Measurements from ENCODE around the gene EPN2.
"Not testable (repeated sequence)": the region's sequence is repeated elsewhere in the genome, so short reads cannot be mapped to it uniquely, and the experiment has no call there.

EPN2 gene

GRCh38 chr17:19226610-19227588 lies 10.3 kb upstream of the EPN2 start:
- H3K27ac Mint-ChIP-seq; DNase-seq; H3K4me1 Mint-ChIP-seq (ENCODE audit: low read depth in 2 of 2); H3K36me3 Mint-ChIP-seq (ENCODE audit: insufficient read depth); H3K27me3 Mint-ChIP-seq; H3K4me3 Mint-ChIP-seq; ATAC-seq (replicated peaks); H3K9me3 Mint-ChIP-seq: not testable (repeated sequence)

- DNase-seq; H3K27ac Mint-ChIP-seq; H3K36me3 Mint-ChIP-seq (ENCODE audit: insufficient read depth); ATAC-seq (replicated peaks); H3K27me3 Mint-ChIP-seq; H3K9me3 Mint-ChIP-seq; H3K4me3 Mint-ChIP-seq; H3K4me1 Mint-ChIP-seq (ENCODE audit: low read depth in 2 of 2): not testable (repeated sequence)
These were observed 2.5 kb upstream of the EPN2 start for GRCh38 chr17:19234676-19235075.

GRCh38 chr17:19236351-19237138 lies 621 bp upstream of the EPN2 start:
- H3K27me3 Mint-ChIP-seq; H3K36me3 Mint-ChIP-seq (ENCODE audit: insufficient read depth); DNase-seq; H3K4me3 Mint-ChIP-seq; H3K4me1 Mint-ChIP-seq (ENCODE audit: low read depth in 2 of 2); H3K9me3 Mint-ChIP-seq; H3K27ac Mint-ChIP-seq: not testable (repeated sequence)
- peak; percentile 73 for ATAC-seq (replicated peaks)

GRCh38 chr17:19237389-19238166 lies 412 bp downstream of the EPN2 start:
- Mint-ChIP-seq H3K9me3 (no peaks in the 10 kb centered on the region), H3K36me3 (ENCODE audit: insufficient read depth) (no peaks in the 10 kb centered on the region), H3K27me3 (no peaks in the 10 kb centered on the region), H3K4me1 (ENCODE audit: low read depth in 2 of 2) (peaks cover 5 to 9% of the 10 kb centered on the region in 2 donors), H3K4me3 (peak overlapping the region; percentile 81 to 82), H3K27ac (peak overlapping the region; percentile 57 to 81)
- ATAC-seq (replicated peaks) (peak; percentile 66), DNase-seq (peak in 2 of 3 experiments; percentile 32 to 51)

- no peaks in the 10 kb centered on the region for H3K9me3 Mint-ChIP-seq
- H3K27me3 Mint-ChIP-seq, result no peaks in the 10 kb centered on the region
- no peaks in the 10 kb centered on the region for H3K36me3 Mint-ChIP-seq (ENCODE audit: insufficient read depth)
- H3K4me3 Mint-ChIP-seq, result peak overlapping the region; percentile 81 to 82
- peak overlapping the region; percentile 57 to 81 for H3K27ac Mint-ChIP-seq
- no peak for ATAC-seq (replicated peaks)
- H3K4me1 Mint-ChIP-seq (ENCODE audit: low read depth in 2 of 2), result peaks cover 5 to 9% of the 10 kb centered on the region in 2 donors
- no peak for DNase-seq
These were observed 970 bp downstream of the EPN2 start for GRCh38 chr17:19238167-19238505.

GRCh38 chr17:19239544-19239943 lies 2.4 kb downstream of the EPN2 start:
- no peak overlapping the region for H3K4me3 Mint-ChIP-seq
- no peaks in the 10 kb centered on the region for H3K27me3 Mint-ChIP-seq
- no peak overlapping the region for H3K27ac Mint-ChIP-seq
- DNase-seq, result no peak
- H3K9me3 Mint-ChIP-seq, result no peaks in the 10 kb centered on the region
- no peak for ATAC-seq (replicated peaks)
- peaks cover 5 to 9% of the 10 kb centered on the region in 2 donors for H3K4me1 Mint-ChIP-seq (ENCODE audit: low read depth in 2 of 2)
- no peaks in the 10 kb centered on the region for H3K36me3 Mint-ChIP-seq (ENCODE audit: insufficient read depth)

- ATAC-seq (replicated peaks) (no peak), DNase-seq (no peak)
- H3K4me3 Mint-ChIP-seq, result no peak overlapping the region
- H3K27me3 Mint-ChIP-seq, result no peaks in the 10 kb centered on the region
- H3K4me1 Mint-ChIP-seq (ENCODE audit: low read depth in 2 of 2), result peaks cover 5 to 9% of the 10 kb centered on the region in 2 donors
- no peak overlapping the region for H3K27ac Mint-ChIP-seq
- H3K36me3 Mint-ChIP-seq (ENCODE audit: insufficient read depth), result no peaks in the 10 kb centered on the region
- H3K9me3 Mint-ChIP-seq, result no peaks in the 10 kb centered on the region
These were observed 5.2 kb downstream of the EPN2 start for GRCh38 chr17:19242323-19242722.

GRCh38 chr17:19242926-19243325 lies 5.8 kb downstream of the EPN2 start:
- H3K4me1 Mint-ChIP-seq (ENCODE audit: low read depth in 2 of 2), result peaks cover 5 to 8% of the 10 kb centered on the region in 2 donors
- no peaks in the 10 kb centered on the region for H3K36me3 Mint-ChIP-seq (ENCODE audit: insufficient read depth)
- no peaks in the 10 kb centered on the region for H3K9me3 Mint-ChIP-seq
- ATAC-seq (replicated peaks) (no peak), DNase-seq (no peak)
- H3K4me3 Mint-ChIP-seq, result no peak overlapping the region
- H3K27me3 Mint-ChIP-seq, result no peaks in the 10 kb centered on the region
- no peak overlapping the region for H3K27ac Mint-ChIP-seq

GRCh38 chr17:19243838-19244237 lies 6.7 kb downstream of the EPN2 start:
- no peaks in the 10 kb centered on the region for H3K36me3 Mint-ChIP-seq (ENCODE audit: insufficient read depth)
- no peak overlapping the region for H3K27ac Mint-ChIP-seq
- H3K27me3 Mint-ChIP-seq, result no peaks in the 10 kb centered on the region
- no peaks in the 10 kb centered on the region for H3K9me3 Mint-ChIP-seq
- DNase-seq, result no peak
- ATAC-seq (replicated peaks), result no peak
- peaks cover 0 to 5% of the 10 kb centered on the region in 2 donors for H3K4me1 Mint-ChIP-seq (ENCODE audit: low read depth in 2 of 2)
- H3K4me3 Mint-ChIP-seq, result no peak overlapping the region

- Mint-ChIP-seq H3K4me1 (ENCODE audit: low read depth in 2 of 2) (peaks cover 0 to 5% of the 10 kb centered on the region in 2 donors), H3K27ac (no peak overlapping the region)
- ATAC-seq (replicated peaks), result no peak
These were observed 7.2 kb downstream of the EPN2 start for GRCh38 chr17:19244357-19244756.

GRCh38 chr17:19244781-19245180 lies 7.6 kb downstream of the EPN2 start:
- Mint-ChIP-seq H3K27ac (no peak overlapping the region), H3K36me3 (ENCODE audit: insufficient read depth) (no peaks in the 10 kb centered on the region), H3K4me1 (ENCODE audit: low read depth in 2 of 2) (peaks cover 0 to 5% of the 10 kb centered on the region in 2 donors), H3K27me3 (no peaks in the 10 kb centered on the region), H3K9me3 (no peaks in the 10 kb centered on the region), H3K4me3 (no peak overlapping the region)
- ATAC-seq (replicated peaks) (no peak), DNase-seq (no peak)

More at GRCh38 chr17:19244357-19244756, 7.2 kb downstream of the EPN2 start:
- DNase-seq, result no peak
- Mint-ChIP-seq H3K27me3 (no peaks in the 10 kb centered on the region), H3K36me3 (ENCODE audit: insufficient read depth) (no peaks in the 10 kb centered on the region), H3K4me3 (no peak overlapping the region), H3K9me3 (no peaks in the 10 kb centered on the region)

- H3K27ac Mint-ChIP-seq, result no peak overlapping the region
- peaks cover 0 to 3% of the 10 kb centered on the region in 2 donors for H3K4me1 Mint-ChIP-seq (ENCODE audit: low read depth in 2 of 2)
- ATAC-seq (replicated peaks) (no peak), DNase-seq (no peak)
- no peak overlapping the region for H3K4me3 Mint-ChIP-seq
- H3K36me3 Mint-ChIP-seq (ENCODE audit: insufficient read depth), result no peaks in the 10 kb centered on the region
- no peaks in the 10 kb centered on the region for H3K9me3 Mint-ChIP-seq
- no peaks in the 10 kb centered on the region for H3K27me3 Mint-ChIP-seq
These were observed 10.3 kb downstream of the EPN2 start for GRCh38 chr17:19247473-19247872.

All from effector memory CD8-positive, alpha-beta T cell (primary cell).